Mesendoderm (in vitro differentiated cells): ENCODE results near the gene RPA3.

Experiments
- DNase-seq: peaks from one replicate; pipeline ENCODE4 v3.0.0; 2013
- H2AK5ac ChIP-seq: 2 replicates; pipeline ENCODE4 v1.6.1; 2013; ENCODE audit warnings: low read length, inconsistent platforms
- H2BK120ac ChIP-seq: 2 replicates; pipeline ENCODE4 v1.6.1; 2013; ENCODE audit warnings: low read depth, mild to moderate bottlenecking, low read length, moderate library complexity, mixed read lengths
- H2BK15ac ChIP-seq: replicated peaks from 2 replicates; pipeline ENCODE4 v1.6.1; 2013; ENCODE audit warnings: low read depth, mild to moderate bottlenecking, moderate library complexity
- H2BK5ac ChIP-seq: 2 replicates; pipeline ENCODE4 v1.6.1; 2013; ENCODE audit warnings: low read length, inconsistent platforms
- H3K18ac ChIP-seq: 2 replicates; pipeline ENCODE4 v1.6.1; 2013; ENCODE audit warnings: mild to moderate bottlenecking, low read length, mixed read lengths
- H3K23ac ChIP-seq: one replicate; pipeline ENCODE4 v1.6.1; 2013; ENCODE audit warnings: low read length
- H3K27ac ChIP-seq: 2 replicates; pipeline ENCODE4 v1.5.1; 2013; ENCODE audit warnings: low read depth, mild to moderate bottlenecking, inconsistent platforms, low read length, moderate library complexity
- H3K27me3 ChIP-seq: 2 replicates; pipeline ENCODE4 v1.6.1; 2013; ENCODE audit warnings: low read length, control low read depth, mild to moderate bottlenecking, inconsistent platforms; ENCODE audit not compliant: insufficient read depth, poor library complexity
- H3K36me3 ChIP-seq: 2 replicates; pipeline ENCODE4 v1.6.1; 2013; ENCODE audit warnings: low read length, inconsistent platforms; ENCODE audit not compliant: control insufficient read depth, insufficient read depth
- H3K4ac ChIP-seq: one replicate; pipeline ENCODE4 v1.6.1; 2013; ENCODE audit warnings: low read depth, mild to moderate bottlenecking, low read length, moderate library complexity
- H3K4me1 ChIP-seq: 2 replicates; pipeline ENCODE4 v1.6.1; 2013; ENCODE audit warnings: low read depth, low read length, inconsistent platforms; ENCODE audit not compliant: control insufficient read depth
- H3K4me2 ChIP-seq: 2 replicates; pipeline ENCODE4 v1.6.1; 2013; ENCODE audit warnings: low read length
- H3K4me3 ChIP-seq: 2 replicates; pipeline ENCODE4 v1.5.1; 2013; ENCODE audit warnings: mild to moderate bottlenecking, low read length
- H3K56ac ChIP-seq: one replicate; pipeline ENCODE4 v1.6.1; 2013; ENCODE audit warnings: low read length
- H3K79me1 ChIP-seq: 2 replicates; pipeline ENCODE4 v1.6.1; 2013; ENCODE audit warnings: low read length, inconsistent platforms
- H3K79me2 ChIP-seq: 2 replicates; pipeline ENCODE4 v1.6.1; 2013; ENCODE audit warnings: mild to moderate bottlenecking, low read length; ENCODE audit not compliant: control insufficient read depth, insufficient read depth
- H3K9ac ChIP-seq: 2 replicates; pipeline ENCODE4 v1.6.1; 2013; ENCODE audit warnings: low read length, inconsistent platforms
- H4K5ac ChIP-seq: one replicate; pipeline ENCODE4 v1.6.1; 2013; ENCODE audit warnings: low read length
- H4K8ac ChIP-seq: one replicate; pipeline ENCODE4 v1.6.1; 2013; ENCODE audit warnings: low read depth, mild to moderate bottlenecking, control low read depth, low read length, moderate library complexity
- WGBS: extraction: QIAGEN DNeasy Blood & Tissue Kit; methylation state at CpG from one replicate; pipeline ENCODE4 v1.1.7; 2013; ENCODE audit warnings: low lambda C conversion rate, missing lambda C conversion rate; ENCODE audit not compliant: insufficient coverage; ENCODE audit errors: extremely low coverage; 5-methylcytosine and 5-hydroxymethylcytosine counted together

Gene RPA3

GRCh38 chr7:7696458-7697119 is 21.8 kb downstream of the RPA3 start:
- H3K4me3 ChIP-seq = no peak overlapping the region
- H3K9ac ChIP-seq = no peak overlapping the region
- H3K4ac ChIP-seq = no peak overlapping the region
- DNase-seq = no peak
- no peak overlapping the region for H4K8ac ChIP-seq
- no peaks in the 10 kb centered on the region for H3K36me3 ChIP-seq
- no peak overlapping the region for H2BK120ac ChIP-seq
- H3K27ac ChIP-seq = no peak overlapping the region
- WGBS = no CpG with 5 or more reads among the region's 3 CpGs
- no peak overlapping the region for H3K23ac ChIP-seq
- H3K4me2 ChIP-seq = no peak overlapping the region
- H3K27me3 ChIP-seq = no peaks in the 10 kb centered on the region
- H3K18ac ChIP-seq = no peak overlapping the region
- H3K79me1 ChIP-seq = no peaks in the 10 kb centered on the region
- no peak overlapping the region for H2BK5ac ChIP-seq
- no peak overlapping the region for H2AK5ac ChIP-seq
- H2BK15ac ChIP-seq = no peak overlapping the region
- no peak overlapping the region for H4K5ac ChIP-seq
- H3K79me2 ChIP-seq = no peaks in the 10 kb centered on the region
- no peak overlapping the region for H3K56ac ChIP-seq
- H3K4me1 ChIP-seq = no peaks in the 10 kb centered on the region

- Histone ChIP-seq H3K79me1 (no peaks in the 10 kb centered on the region), H2BK15ac (no peak overlapping the region), H4K8ac (no peak overlapping the region), H3K27ac (no peak overlapping the region), H3K23ac (no peak overlapping the region), H3K9ac (no peak overlapping the region), H3K27me3 (no peaks in the 10 kb centered on the region), H4K5ac (no peak overlapping the region), H2BK120ac (no peak overlapping the region), H3K4me1 (no peaks in the 10 kb centered on the region), H3K4me3 (no peak overlapping the region), H3K56ac (no peak overlapping the region), H3K4me2 (no peak overlapping the region), H2AK5ac (no peak overlapping the region), H2BK5ac (no peak overlapping the region), H3K79me2 (no peaks in the 10 kb centered on the region), H3K36me3 (no peaks in the 10 kb centered on the region), H3K4ac (no peak overlapping the region), H3K18ac (no peak overlapping the region)
- no peak for DNase-seq
- WGBS = no CpG with 5 or more reads among the region's 5 CpGs
Measured at GRCh38 chr7:7695111-7695817, 23.1 kb downstream of the RPA3 start.

GRCh38 chr7:7694542-7694941 is 23.9 kb downstream of the RPA3 start:
- H3K4me2 ChIP-seq = no peak overlapping the region
- H3K56ac ChIP-seq = no peak overlapping the region
- no peaks in the 10 kb centered on the region for H3K4me1 ChIP-seq
- H3K18ac ChIP-seq = no peak overlapping the region
- H3K36me3 ChIP-seq = no peaks in the 10 kb centered on the region
- H4K5ac ChIP-seq = no peak overlapping the region
- WGBS = no CpG with 5 or more reads among the region's 3 CpGs
- no peak overlapping the region for H2AK5ac ChIP-seq
- no peaks in the 10 kb centered on the region for H3K79me2 ChIP-seq
- no peaks in the 10 kb centered on the region for H3K27me3 ChIP-seq
- H3K4ac ChIP-seq = no peak overlapping the region
- no peak overlapping the region for H4K8ac ChIP-seq
- no peak for DNase-seq
- H3K4me3 ChIP-seq = no peak overlapping the region
- H3K9ac ChIP-seq = no peak overlapping the region
- no peak overlapping the region for H2BK5ac ChIP-seq
- H2BK15ac ChIP-seq = no peak overlapping the region
- H3K79me1 ChIP-seq = no peaks in the 10 kb centered on the region
- no peak overlapping the region for H2BK120ac ChIP-seq
- H3K27ac ChIP-seq = no peak overlapping the region
- no peak overlapping the region for H3K23ac ChIP-seq

GRCh38 chr7:7693881-7694280 is 24.5 kb downstream of the RPA3 start:
- H2BK15ac ChIP-seq = no peak overlapping the region
- H4K8ac ChIP-seq = no peak overlapping the region
- H2AK5ac ChIP-seq = no peak overlapping the region
- no peak overlapping the region for H3K4me2 ChIP-seq
- no peak for DNase-seq
- H2BK120ac ChIP-seq = no peak overlapping the region
- H3K79me1 ChIP-seq = no peaks in the 10 kb centered on the region
- H3K18ac ChIP-seq = no peak overlapping the region
- H3K4me1 ChIP-seq = no peaks in the 10 kb centered on the region
- H4K5ac ChIP-seq = no peak overlapping the region
- H3K23ac ChIP-seq = no peak overlapping the region
- no peak overlapping the region for H3K56ac ChIP-seq
- H3K27ac ChIP-seq = no peak overlapping the region
- H2BK5ac ChIP-seq = no peak overlapping the region
- no peak overlapping the region for H3K4ac ChIP-seq
- no peak overlapping the region for H3K4me3 ChIP-seq
- H3K79me2 ChIP-seq = no peaks in the 10 kb centered on the region
- H3K36me3 ChIP-seq = no peaks in the 10 kb centered on the region
- no peaks in the 10 kb centered on the region for H3K27me3 ChIP-seq
- no peak overlapping the region for H3K9ac ChIP-seq

- Histone ChIP-seq H3K4me2 (no peak overlapping the region), H3K9ac (no peak overlapping the region), H4K8ac (no peak overlapping the region), H3K27me3 (no peaks in the 10 kb centered on the region), H3K79me2 (no peaks in the 10 kb centered on the region), H2BK15ac (no peak overlapping the region), H3K18ac (no peak overlapping the region), H3K4ac (no peak overlapping the region), H3K4me1 (no peaks in the 10 kb centered on the region), H2BK120ac (no peak overlapping the region), H3K36me3 (no peaks in the 10 kb centered on the region), H3K79me1 (no peaks in the 10 kb centered on the region), H2BK5ac (no peak overlapping the region), H4K5ac (no peak overlapping the region), H3K56ac (no peak overlapping the region), H2AK5ac (no peak overlapping the region), H3K23ac (no peak overlapping the region), H3K4me3 (no peak overlapping the region), H3K27ac (no peak overlapping the region)
- no CpG with 5 or more reads among the region's 4 CpGs for WGBS
- no peak for DNase-seq
Measured at GRCh38 chr7:7688956-7689355, 29.5 kb downstream of the RPA3 start.

GRCh38 chr7:7688310-7688709 is 30.1 kb downstream of the RPA3 start:
- Histone ChIP-seq H3K79me2 (no peaks in the 10 kb centered on the region), H3K27ac (no peak overlapping the region), H3K9ac (no peak overlapping the region), H3K56ac (no peak overlapping the region), H3K18ac (no peak overlapping the region), H2BK5ac (no peak overlapping the region), H4K5ac (no peak overlapping the region), H4K8ac (no peak overlapping the region), H3K4me2 (no peak overlapping the region), H3K27me3 (no peaks in the 10 kb centered on the region), H3K36me3 (no peaks in the 10 kb centered on the region), H3K79me1 (no peaks in the 10 kb centered on the region), H3K4me1 (no peaks in the 10 kb centered on the region), H3K23ac (no peak overlapping the region), H3K4ac (no peak overlapping the region), H2BK15ac (no peak overlapping the region), H2BK120ac (no peak overlapping the region), H2AK5ac (no peak overlapping the region), H3K4me3 (no peak overlapping the region)
- no peak for DNase-seq
- WGBS = no CpG with 5 or more reads among the region's 6 CpGs
